PC-3 (cell line): ENCODE measurements around the gene ZNF469. TPM values are rescaled to one million over a fixed set of nuclear protein-coding genes. Genes with fewer than 3 reads are reported as not detected.

Experiments
- ATAC-seq: fragments of 200-7000 bp; cut with Tn5 transposase; 2 replicates; pipeline ENCODE4 v1.9.1; 2020; ENCODE audit warnings: mild to moderate bottlenecking, moderate library complexity
- BruUV-seq: library from RNA; stranded (reverse); fragments of 400-500 nt; replicated peaks from 2 replicates; lab custom pipeline; 2021; lab: Mats Ljungman, UMichigan
- CTCF ChIA-PET: fragments of 300-600 bp; sonication (Branson Sonifier 250); formaldehyde crosslinking; loops from one replicate; lab custom pipeline; 2022; ENCODE audit warnings: antibody characterized with exemption; lab: Charles Lee
- POLR2A ChIA-PET: fragments of 300-600 bp; sonication (Branson Sonifier 250); formaldehyde crosslinking; loops from one replicate; lab custom pipeline; 2022; ENCODE audit warnings: antibody characterized with exemption; ENCODE audit not compliant: unreplicated experiment; lab: Charles Lee
- DNase-seq: peaks from one replicate; pipeline ENCODE4 v3.0.0-alpha.2; 2015
- H2AFZ ChIP-seq: fragments of 300-600 bp; sonication (generic); 2 replicates; pipeline ENCODE4 v1.6.0; 2016; ENCODE audit warnings: antibody characterized with exemption, low read length
- H3F3A ChIP-seq: fragments of 300-600 bp; sonication (generic); one replicate; pipeline ENCODE4 v1.6.0; 2017; ENCODE audit warnings: antibody characterized with exemption, low read length, control low read depth, mild to moderate bottlenecking; ENCODE audit not compliant: unreplicated experiment
- H3K27ac ChIP-seq: fragments of 300-600 bp; sonication (generic); 2 replicates; pipeline ENCODE4 v1.5.1; 2016; ENCODE audit warnings: mild to moderate bottlenecking, low read length
- H3K27me3 ChIP-seq: fragments of 300-600 bp; sonication (generic); 2 replicates; pipeline ENCODE4 v1.6.1; 2016; ENCODE audit warnings: low read length, mixed read lengths
- H3K36me3 ChIP-seq: fragments of 300-600 bp; sonication (generic); 2 replicates; pipeline ENCODE4 v1.6.1; 2016; ENCODE audit warnings: low read depth, mixed run types, low read length, mixed read lengths
- H3K4me1 ChIP-seq: fragments of 300-600 bp; sonication (generic); 2 replicates; pipeline ENCODE4 v1.5.1; 2016; ENCODE audit warnings: low read length; ENCODE audit not compliant: insufficient read depth
- H3K4me2 ChIP-seq: fragments of 300-600 bp; sonication (generic); 2 replicates; pipeline ENCODE4 v1.6.0; 2016; ENCODE audit warnings: low read length
- H3K4me3 ChIP-seq: fragments of 300-600 bp; sonication (generic); 2 replicates; pipeline ENCODE4 v1.5.1; 2016; ENCODE audit warnings: mild to moderate bottlenecking, low read length, mixed read lengths
- H3K79me2 ChIP-seq: fragments of 300-600 bp; sonication (generic); 2 replicates; pipeline ENCODE4 v1.6.1; 2017; ENCODE audit warnings: low read length, mixed read lengths
- H3K9ac ChIP-seq: fragments of 300-600 bp; sonication (generic); 2 replicates; pipeline ENCODE4 v1.6.0; 2016; ENCODE audit warnings: mild to moderate bottlenecking, low read length
- H3K9me2 ChIP-seq: fragments of 300-600 bp; sonication (generic); replicated peaks from 2 replicates; pipeline ENCODE4 v1.6.1; 2016; ENCODE audit warnings: mixed run types, low read length, mixed read lengths
- H3K9me3 ChIP-seq: fragments of 300-600 bp; sonication (generic); 2 replicates; pipeline ENCODE4 v1.6.1; 2016; ENCODE audit warnings: low read length, mixed read lengths
- H4K20me1 ChIP-seq: fragments of 300-600 bp; sonication (generic); 2 replicates; pipeline ENCODE4 v1.6.1; 2016; ENCODE audit warnings: low read length, mixed read lengths
- EZH2 ChIP-seq: fragments of 300-600 bp; sonication (generic); IDR thresholded peaks from one replicate; pipeline ENCODE4 v1.6.1; 2017; ENCODE audit warnings: antibody characterized with exemption, mild to moderate bottlenecking, low read length; ENCODE audit not compliant: unreplicated experiment
- EZH2phosphoT487 ChIP-seq: fragments of 300-600 bp; sonication (generic); IDR thresholded peaks from 2 replicates; pipeline ENCODE4 v1.6.1; 2018; ENCODE audit warnings: mild to moderate bottlenecking, antibody characterized with exemption, low read length, borderline replicate concordance
- intact Hi-C: fragments of 100-400 bp; cut with micrococcal nuclease; formaldehyde crosslinking; loops from 2 replicates; pipeline ENCODE4 v1.9.0; 2023
- total RNA-seq: library from RNA; depleted of rRNA; stranded (reverse); fragments of >200 nt; gene quantifications from 2 replicates; pipeline ENCODE4 v1.2.3, GENCODE V29; 2014
- TF ChIP-seq, protein P1 (sequence below): fragments of 300-600 bp; sonication (generic); conservative IDR thresholded peaks from 2 replicates; pipeline ENCODE4 v1.5.1; 2017; ENCODE audit warnings: antibody characterized with exemption, low read depth, mild to moderate bottlenecking, low read length

The ZNF469 gene
- total RNA-seq, 1 experiment from 2014 or later = 3.1 TPM

- H3K9ac ChIP-seq = no peak overlapping the region
- H3F3A ChIP-seq = no peaks in the 10 kb centered on the region
- ATAC-seq = no peak
- no TSS peak for BruUV-seq
- H3K4me2 ChIP-seq = no peak overlapping the region
- no peaks in the 10 kb centered on the region for H3K27me3 ChIP-seq
- POLR2A ChIA-PET = no interaction called here
- H3K9me3 ChIP-seq = no peaks in the 10 kb centered on the region
- no peaks in the 10 kb centered on the region for H3K36me3 ChIP-seq
- CTCF ChIA-PET = no interaction called here
- no peaks in the 10 kb centered on the region for H3K9me2 ChIP-seq
- H3K4me3 ChIP-seq = no peak overlapping the region
- DNase-seq = no peak
- intact Hi-C loops = loop anchor here (10.0 kb wide), 1 partner anchor 46 kb away; the partner anchor contains the start of gene ZNF469
- H3K27ac ChIP-seq = no peak overlapping the region
- H3K4me1 ChIP-seq = peaks cover 7% of the 10 kb centered on the region
- H3K79me2 ChIP-seq = no peaks in the 10 kb centered on the region
- H4K20me1 ChIP-seq = no peaks in the 10 kb centered on the region
- TF ChIP-seq EZH2 = no peak
- TF ChIP-seq, protein P1, sequence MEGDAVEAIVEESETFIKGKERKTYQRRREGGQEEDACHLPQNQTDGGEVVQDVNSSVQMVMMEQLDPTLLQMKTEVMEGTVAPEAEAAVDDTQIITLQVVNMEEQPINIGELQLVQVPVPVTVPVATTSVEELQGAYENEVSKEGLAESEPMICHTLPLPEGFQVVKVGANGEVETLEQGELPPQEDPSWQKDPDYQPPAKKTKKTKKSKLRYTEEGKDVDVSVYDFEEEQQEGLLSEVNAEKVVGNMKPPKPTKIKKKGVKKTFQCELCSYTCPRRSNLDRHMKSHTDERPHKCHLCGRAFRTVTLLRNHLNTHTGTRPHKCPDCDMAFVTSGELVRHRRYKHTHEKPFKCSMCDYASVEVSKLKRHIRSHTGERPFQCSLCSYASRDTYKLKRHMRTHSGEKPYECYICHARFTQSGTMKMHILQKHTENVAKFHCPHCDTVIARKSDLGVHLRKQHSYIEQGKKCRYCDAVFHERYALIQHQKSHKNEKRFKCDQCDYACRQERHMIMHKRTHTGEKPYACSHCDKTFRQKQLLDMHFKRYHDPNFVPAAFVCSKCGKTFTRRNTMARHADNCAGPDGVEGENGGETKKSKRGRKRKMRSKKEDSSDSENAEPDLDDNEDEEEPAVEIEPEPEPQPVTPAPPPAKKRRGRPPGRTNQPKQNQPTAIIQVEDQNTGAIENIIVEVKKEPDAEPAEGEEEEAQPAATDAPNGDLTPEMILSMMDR = no peak
- TF ChIP-seq EZH2phosphoT487 = no peak
- no peak overlapping the region for H2AFZ ChIP-seq
Observed at GRCh38 chr16:88338896-88339295, 43.9 kb upstream of the ZNF469 start.

DNA sequence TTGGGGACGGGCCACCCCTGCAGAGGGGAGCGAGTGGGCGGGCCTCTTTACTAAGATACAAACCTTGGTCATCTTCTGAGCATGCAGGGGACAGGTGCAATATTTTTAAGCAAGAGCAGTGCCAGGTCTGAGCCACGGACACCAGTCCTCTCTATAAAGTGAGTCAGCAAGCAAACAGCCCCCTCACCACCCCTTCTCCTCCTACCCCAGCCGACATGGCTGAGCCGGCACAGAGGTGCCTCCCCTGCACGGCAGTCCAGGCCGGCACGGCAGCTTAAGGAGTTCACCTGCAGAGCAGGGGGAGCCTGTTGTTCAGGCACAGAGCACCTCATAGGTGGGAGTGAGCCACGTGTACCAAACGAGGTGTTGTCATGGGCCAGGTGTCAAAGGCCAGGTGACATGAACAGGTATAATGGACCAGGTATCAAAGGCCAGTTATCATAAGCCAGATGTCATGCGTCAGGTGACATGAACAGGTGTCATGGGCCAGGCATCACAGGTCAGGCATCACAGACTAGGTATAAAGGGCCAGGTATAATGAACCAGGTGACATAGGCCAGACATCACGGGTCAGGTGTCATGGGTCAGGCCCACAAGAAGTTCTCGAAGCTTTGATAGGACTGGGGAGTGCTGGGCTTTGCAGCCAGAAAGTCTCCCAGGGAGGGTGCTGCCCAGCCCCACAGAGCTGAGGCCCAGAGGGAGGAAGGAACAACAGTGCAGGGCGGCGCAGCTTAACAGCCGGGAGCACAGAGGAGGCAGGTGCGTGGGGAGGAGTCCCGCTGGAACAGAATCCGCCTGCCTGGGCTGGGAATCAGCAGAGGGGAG, 42.6 kb upstream of the ZNF469 start:
- no peak for TF ChIP-seq EZH2phosphoT487
- TF ChIP-seq, protein P1 = no peak
- TF ChIP-seq EZH2 = no peak
- ATAC-seq = peak; percentile 64
- Histone ChIP-seq H3K4me3 (no peak overlapping the region), H2AFZ (no peak overlapping the region), H3K9me2 (no peaks in the 10 kb centered on the region), H3K27ac (no peak overlapping the region), H3K79me2 (no peaks in the 10 kb centered on the region), H3K4me2 (no peak overlapping the region), H3F3A (no peaks in the 10 kb centered on the region), H3K36me3 (no peaks in the 10 kb centered on the region), H3K9me3 (no peaks in the 10 kb centered on the region), H3K27me3 (no peaks in the 10 kb centered on the region), H4K20me1 (no peaks in the 10 kb centered on the region), H3K9ac (no peak overlapping the region), H3K4me1 (no peaks in the 10 kb centered on the region)
- POLR2A ChIA-PET = no interaction called here
- CTCF ChIA-PET = no interaction called here
- peak; percentile 25 for DNase-seq
- intact Hi-C loops = loop anchor here (10.0 kb wide), 1 partner anchor 45 kb away; the partner anchor contains the start of gene ZNF469
- no TSS peak for BruUV-seq

DNA sequence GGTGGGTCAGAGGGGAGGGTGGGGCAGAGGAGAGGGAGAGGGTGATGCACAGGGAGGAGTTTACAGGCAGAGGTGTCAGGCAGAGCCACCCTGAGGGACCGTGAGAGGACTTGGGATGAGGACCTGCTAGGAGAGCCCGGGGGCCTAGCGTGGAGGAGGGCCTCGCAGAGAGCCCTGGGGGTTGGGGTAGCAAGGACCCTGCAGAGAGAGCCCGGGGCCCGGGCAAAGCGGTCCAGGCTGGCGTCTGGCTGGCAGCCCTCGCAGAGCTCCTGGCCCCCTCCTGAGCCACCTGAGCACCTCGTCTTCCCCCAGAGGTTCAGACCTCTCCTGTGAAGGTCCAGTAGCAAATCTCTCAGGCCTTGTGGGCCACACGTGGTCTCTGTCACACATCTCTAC, 42.0 kb upstream of the ZNF469 start:
- H3K27me3 ChIP-seq = no peaks in the 10 kb centered on the region
- H3K36me3 ChIP-seq = no peaks in the 10 kb centered on the region
- no peak overlapping the region for H2AFZ ChIP-seq
- no peaks in the 10 kb centered on the region for H3K4me1 ChIP-seq
- H3K4me2 ChIP-seq = no peak overlapping the region
- TF ChIP-seq, protein P1 = no peak
- TF ChIP-seq EZH2phosphoT487 (no peak), EZH2 (no peak)
- ATAC-seq (no peak), DNase-seq (no peak)
- ChIA-PET POLR2A (no interaction called here), CTCF (no interaction called here)
- BruUV-seq = no TSS peak
- intact Hi-C loops = no loop called here
- no peaks in the 10 kb centered on the region for H3F3A ChIP-seq
- no peak overlapping the region for H3K27ac ChIP-seq
- H4K20me1 ChIP-seq = no peaks in the 10 kb centered on the region
- H3K9me3 ChIP-seq = no peaks in the 10 kb centered on the region
- H3K9me2 ChIP-seq = no peaks in the 10 kb centered on the region
- H3K9ac ChIP-seq = no peak overlapping the region
- H3K4me3 ChIP-seq = no peak overlapping the region
- no peaks in the 10 kb centered on the region for H3K79me2 ChIP-seq
